HEK293 (cell line): Measurements from ENCODE around the gene SOAT2.

Experiments used
- CTCF ChIA-PET: fragments of 350-600 bp; formaldehyde crosslinking; extraction: SDS; loops from one replicate; lab custom pipeline; 2021; ENCODE audit warnings: antibody characterized with exemption; lab: Yijun Ruan, JAX
- POLR2A ChIA-PET: fragments of 300-600 bp; formaldehyde crosslinking; extraction: SDS; loops from one replicate; lab custom pipeline; 2020; ENCODE audit warnings: antibody characterized with exemption, inconsistent platforms; lab: Yijun Ruan, JAX
- H3K27ac ChIP-seq: fragments of 200-500 bp; sonication (Bioruptor generic); 2 replicates; pipeline ENCODE4 v1.5.1; 2014; ENCODE audit warnings: low read depth, low read length, control low read depth, inconsistent platforms; ENCODE audit errors: extremely low read depth
- H3K36me3 ChIP-seq, 2 experiments: fragments of 200-500 bp in 1 of 2; sonication (Bioruptor generic) in 1 of 2; 1 replicate in 1 of 2; 2 replicates in 1 of 2; pipeline ENCODE4 v1.5.1; 2014 to 2017; ENCODE audit warnings: inconsistent platforms in 2 of 2, low read length in 2 of 2; ENCODE audit not compliant: control insufficient read depth in 2 of 2, insufficient read depth in 1 of 2
- H3K4me1 ChIP-seq: fragments of 200-500 bp; sonication (Bioruptor generic); 2 replicates; pipeline ENCODE4 v1.5.1; 2014; ENCODE audit warnings: mild to moderate bottlenecking, low read length, inconsistent platforms; ENCODE audit not compliant: control insufficient read depth, insufficient read depth
- H3K4me3 ChIP-seq: 2 replicates; pipeline ENCODE4 v1.5.1; 2011; ENCODE audit warnings: low read depth, mild to moderate bottlenecking, control low read depth, low read length, moderate library complexity
- H3K9me3 ChIP-seq: fragments of 200-500 bp; sonication (Bioruptor generic); 2 replicates; pipeline ENCODE4 v1.5.1; 2014; ENCODE audit warnings: low read depth, low read length, inconsistent platforms; ENCODE audit not compliant: control insufficient read depth, insufficient read depth
- GLI4 ChIP-seq: fragments of 450-650 bp; formaldehyde crosslinking; IDR thresholded peaks from 2 replicates; pipeline ENCODE4 v1.5.1; 2016; ENCODE audit warnings: missing biosample characterization, missing genetic modification characterization
- GLIS1 ChIP-seq: fragments of 450-650 bp; formaldehyde crosslinking; IDR thresholded peaks from 2 replicates; pipeline ENCODE4 v1.5.1; 2016; ENCODE audit warnings: missing biosample characterization, missing genetic modification characterization
- KLF10 ChIP-seq: fragments of 450-650 bp; IDR thresholded peaks from 2 replicates; pipeline ENCODE4 v1.5.1; 2018; ENCODE audit warnings: missing biosample characterization, mild to moderate bottlenecking, missing genetic modification characterization
- KLF7 ChIP-seq: fragments of 450-650 bp; formaldehyde crosslinking; IDR thresholded peaks from 2 replicates; pipeline ENCODE4 v1.5.1; 2016; ENCODE audit warnings: missing biosample characterization, missing genetic modification characterization, borderline replicate concordance
- SP3 ChIP-seq: fragments of 450-650 bp; formaldehyde crosslinking; IDR thresholded peaks from 2 replicates; pipeline ENCODE4 v1.5.1; 2016; ENCODE audit warnings: missing biosample characterization, missing genetic modification characterization
- ZBTB10 ChIP-seq: fragments of 450-650 bp; formaldehyde crosslinking; IDR thresholded peaks from 2 replicates; pipeline ENCODE4 v1.5.1; 2016; ENCODE audit warnings: missing biosample characterization, missing genetic modification characterization
- ZFP37 ChIP-seq: fragments of 450-650 bp; formaldehyde crosslinking; IDR thresholded peaks from 2 replicates; pipeline ENCODE4 v1.5.1; 2016; ENCODE audit warnings: missing biosample characterization, missing genetic modification characterization
- ZNF132 ChIP-seq: fragments of 450-650 bp; formaldehyde crosslinking; IDR thresholded peaks from 2 replicates; pipeline ENCODE4 v1.5.1; 2017; ENCODE audit warnings: missing biosample characterization, missing genetic modification characterization, borderline replicate concordance
- ZNF133 ChIP-seq: fragments of 450-650 bp; formaldehyde crosslinking; IDR thresholded peaks from 2 replicates; pipeline ENCODE4 v1.5.1; 2016; ENCODE audit warnings: missing biosample characterization, missing genetic modification characterization
- ZNF221 ChIP-seq: fragments of 450-650 bp; formaldehyde crosslinking; IDR thresholded peaks from 2 replicates; pipeline ENCODE4 v1.5.1; 2017; ENCODE audit warnings: missing biosample characterization, missing genetic modification characterization, borderline replicate concordance
- ZNF223 ChIP-seq: fragments of 450-650 bp; formaldehyde crosslinking; IDR thresholded peaks from 2 replicates; pipeline ENCODE4 v1.5.1; 2016; ENCODE audit warnings: missing biosample characterization, missing genetic modification characterization
- ZNF335 ChIP-seq: fragments of 450-650 bp; formaldehyde crosslinking; conservative IDR thresholded peaks from 2 replicates; pipeline ENCODE4 v1.5.1; 2016; ENCODE audit warnings: missing biosample characterization, missing genetic modification characterization
- ZNF350 ChIP-seq: fragments of 450-650 bp; formaldehyde crosslinking; IDR thresholded peaks from 2 replicates; pipeline ENCODE4 v1.5.0; 2017; ENCODE audit warnings: missing biosample characterization, mild to moderate bottlenecking, missing genetic modification characterization
- ZNF366 ChIP-seq: fragments of 450-650 bp; formaldehyde crosslinking; conservative IDR thresholded peaks from 2 replicates; pipeline ENCODE4 v1.5.1; 2016; ENCODE audit warnings: missing biosample characterization, missing genetic modification characterization
- ZNF600 ChIP-seq: fragments of 450-650 bp; formaldehyde crosslinking; IDR thresholded peaks from 2 replicates; pipeline ENCODE4 v1.5.1; 2016; ENCODE audit warnings: missing biosample characterization, missing genetic modification characterization
- ZNF629 ChIP-seq: fragments of 450-650 bp; formaldehyde crosslinking; IDR thresholded peaks from 2 replicates; pipeline ENCODE4 v1.5.1; 2017; ENCODE audit warnings: missing biosample characterization, missing genetic modification characterization
- ZNF660 ChIP-seq: fragments of 450-650 bp; IDR thresholded peaks from 2 replicates; pipeline ENCODE4 v1.5.1; 2018; ENCODE audit warnings: missing biosample characterization, mild to moderate bottlenecking, missing genetic modification characterization
- ZXDB ChIP-seq: fragments of 450-650 bp; formaldehyde crosslinking; IDR thresholded peaks from 2 replicates; pipeline ENCODE4 v1.5.1; 2016; ENCODE audit warnings: missing biosample characterization, missing genetic modification characterization
- TF ChIP-seq, protein P1 (sequence below): fragments of 450-650 bp; formaldehyde crosslinking; IDR thresholded peaks from 2 replicates; pipeline ENCODE4 v1.5.1; 2016; ENCODE audit warnings: missing biosample characterization, missing genetic modification characterization
- TF ChIP-seq, protein P2 (sequence below): fragments of 450-650 bp; formaldehyde crosslinking; IDR thresholded peaks from 2 replicates; pipeline ENCODE4 v1.5.1; 2016; ENCODE audit warnings: missing biosample characterization, missing genetic modification characterization

The SOAT2 gene

DNA sequence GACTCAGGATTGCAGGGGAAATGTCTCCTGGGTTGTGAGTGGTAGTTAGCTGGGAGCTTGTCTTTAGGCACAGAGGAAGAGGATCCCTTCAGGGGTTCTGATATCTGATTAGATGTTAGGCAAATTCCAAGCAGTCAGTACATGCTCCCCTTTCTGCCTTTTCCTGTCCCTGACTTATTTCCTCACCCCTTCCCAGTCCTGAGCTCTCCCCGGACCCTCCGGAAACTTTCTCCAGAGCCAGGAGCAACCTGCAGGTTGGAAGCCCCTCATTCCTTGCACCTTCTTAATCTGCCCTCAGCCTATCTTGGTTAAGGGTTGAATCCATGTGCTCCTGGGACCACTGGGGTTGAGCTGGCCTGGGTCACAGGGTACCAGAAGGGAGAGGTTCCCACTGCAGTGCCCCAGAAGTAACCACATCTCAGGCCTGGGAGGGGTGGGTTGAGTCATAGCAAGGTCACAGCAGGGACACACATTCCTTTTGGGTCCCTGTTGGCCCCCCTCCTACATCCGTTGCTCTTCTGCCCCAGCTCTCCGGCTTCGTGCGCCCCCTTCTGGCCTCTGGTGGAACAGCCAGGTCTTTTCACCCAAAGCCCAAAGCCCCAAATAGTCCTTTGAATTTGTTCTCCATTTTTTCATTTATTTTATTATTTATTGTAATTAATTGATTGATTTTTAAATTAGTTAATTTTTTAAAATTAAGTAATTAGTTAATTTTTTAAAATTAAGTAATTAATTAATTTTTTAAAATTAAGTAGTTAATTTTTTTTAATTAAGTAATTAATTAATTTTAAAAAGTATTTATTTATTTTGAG is 4.0 kb upstream of the SOAT2 start (continued):
- peak; percentile 16; the same call in 1 of the 2 replicates for TF ChIP-seq KLF10
- no peak for TF ChIP-seq ZNF132 (tag by site-specific recombination)
- TF ChIP-seq GLI4 (tag by site-specific recombination) = no peak
- TF ChIP-seq ZNF133 = no peak
- peak; percentile 79 for TF ChIP-seq GLIS1 (tag by site-specific recombination)
- TF ChIP-seq, protein P1, sequence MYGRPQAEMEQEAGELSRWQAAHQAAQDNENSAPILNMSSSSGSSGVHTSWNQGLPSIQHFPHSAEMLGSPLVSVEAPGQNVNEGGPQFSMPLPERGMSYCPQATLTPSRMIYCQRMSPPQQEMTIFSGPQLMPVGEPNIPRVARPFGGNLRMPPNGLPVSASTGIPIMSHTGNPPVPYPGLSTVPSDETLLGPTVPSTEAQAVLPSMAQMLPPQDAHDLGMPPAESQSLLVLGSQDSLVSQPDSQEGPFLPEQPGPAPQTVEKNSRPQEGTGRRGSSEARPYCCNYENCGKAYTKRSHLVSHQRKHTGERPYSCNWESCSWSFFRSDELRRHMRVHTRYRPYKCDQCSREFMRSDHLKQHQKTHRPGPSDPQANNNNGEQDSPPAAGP (tag by site-specific recombination) = peak; percentile 91
- peak; percentile 39 for TF ChIP-seq ZNF335
- TF ChIP-seq ZNF223 (tag by site-specific recombination) = no peak
- peak; percentile 80 for TF ChIP-seq ZBTB10 (tag by site-specific recombination)
- TF ChIP-seq, protein P2, sequence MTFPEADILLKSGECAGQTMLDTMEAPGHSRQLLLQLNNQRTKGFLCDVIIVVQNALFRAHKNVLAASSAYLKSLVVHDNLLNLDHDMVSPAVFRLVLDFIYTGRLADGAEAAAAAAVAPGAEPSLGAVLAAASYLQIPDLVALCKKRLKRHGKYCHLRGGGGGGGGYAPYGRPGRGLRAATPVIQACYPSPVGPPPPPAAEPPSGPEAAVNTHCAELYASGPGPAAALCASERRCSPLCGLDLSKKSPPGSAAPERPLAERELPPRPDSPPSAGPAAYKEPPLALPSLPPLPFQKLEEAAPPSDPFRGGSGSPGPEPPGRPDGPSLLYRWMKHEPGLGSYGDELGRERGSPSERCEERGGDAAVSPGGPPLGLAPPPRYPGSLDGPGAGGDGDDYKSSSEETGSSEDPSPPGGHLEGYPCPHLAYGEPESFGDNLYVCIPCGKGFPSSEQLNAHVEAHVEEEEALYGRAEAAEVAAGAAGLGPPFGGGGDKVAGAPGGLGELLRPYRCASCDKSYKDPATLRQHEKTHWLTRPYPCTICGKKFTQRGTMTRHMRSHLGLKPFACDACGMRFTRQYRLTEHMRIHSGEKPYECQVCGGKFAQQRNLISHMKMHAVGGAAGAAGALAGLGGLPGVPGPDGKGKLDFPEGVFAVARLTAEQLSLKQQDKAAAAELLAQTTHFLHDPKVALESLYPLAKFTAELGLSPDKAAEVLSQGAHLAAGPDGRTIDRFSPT = 0 out of 2 replicates have a peak, but pooled peaks have one; percentile 28
- peak; percentile 88 for TF ChIP-seq ZNF660 (tag by site-specific recombination)
- peak; percentile 61; the same call in 1 of the 2 replicates for TF ChIP-seq ZXDB (tag by site-specific recombination)
- no peak for TF ChIP-seq ZNF350 (tag by site-specific recombination)
- TF ChIP-seq ZNF629 (tag by site-specific recombination) = peak; percentile 69
- TF ChIP-seq SP3 (tag by site-specific recombination) = peak; percentile 46
- TF ChIP-seq ZNF366 (tag by site-specific recombination) = peak; percentile 47; the same call in 1 of the 2 replicates

DNA sequence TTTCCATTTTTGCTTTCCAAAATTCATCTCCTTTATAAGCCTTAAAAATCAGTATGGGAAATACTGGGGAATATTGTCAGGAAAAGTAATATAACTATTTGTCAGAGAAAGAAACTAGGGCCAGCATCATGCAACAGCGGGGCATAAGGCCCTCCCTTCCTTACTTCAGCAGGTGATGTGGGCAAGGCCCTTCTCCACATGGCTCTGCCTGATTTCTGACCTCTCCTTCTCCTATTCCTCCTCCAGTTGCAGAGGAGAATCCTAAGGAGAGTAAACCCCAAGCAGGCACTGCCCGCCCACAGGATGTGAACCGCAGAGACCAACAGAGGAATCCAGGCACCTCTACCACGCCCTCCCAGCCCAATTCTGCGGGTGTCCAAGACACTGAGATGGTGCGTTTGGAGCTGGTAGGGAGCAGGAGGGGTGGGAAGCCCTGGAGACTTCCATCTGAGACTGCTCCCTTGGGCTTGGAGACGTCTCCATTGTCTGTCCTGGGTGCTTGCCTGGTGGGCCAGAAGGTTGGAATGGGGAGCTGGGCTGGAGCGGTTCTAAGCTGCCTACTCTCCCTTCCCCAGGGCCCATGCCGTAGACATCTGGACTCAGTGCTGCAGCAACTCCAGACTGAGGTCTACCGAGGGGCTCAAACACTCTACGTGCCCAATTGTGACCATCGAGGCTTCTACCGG is 2.7 kb upstream of the SOAT2 start:
- TF ChIP-seq ZNF600 (tag by site-specific recombination) = 0 out of 2 replicates have a peak, but pooled peaks have one; percentile 27
- TF ChIP-seq ZNF221 = no peak
- TF ChIP-seq ZFP37 (tag by site-specific recombination) = no peak
- TF ChIP-seq KLF7 (tag by site-specific recombination) = no peak
- no peak for TF ChIP-seq ZNF629 (tag by site-specific recombination)
- TF ChIP-seq, all 188 proteins: peak for 1
- ChIA-PET POLR2A (interaction anchor here (1.4 kb wide), 1 partner anchor 77 kb away, joined by 3 read pairs; no protein-coding TSS in a partner anchor), CTCF (interaction anchor here (0.6 to 7.8 kb wide), 10 partner anchors 10 to 76 kb away, joined by 3 to 264 read pairs (median 6); partner anchors contain the start of gene SPRYD3)
- Histone ChIP-seq H3K9me3 (no peaks in the 10 kb centered on the region), H3K4me1 (peaks cover 3% of the 10 kb centered on the region; the same call in 1 of the 2 replicates), H3K27ac (no peak overlapping the region), H3K4me3 (no peak overlapping the region), H3K36me3 (no peaks in the 10 kb centered on the region)
